OCI-LY1 (cell line): Measurements from ENCODE around the gene SUSD1.

Source experiments
- EZH2 ChIP-seq: fragments of 200-600 bp; sonication (generic), shearing (Covaris generic); IDR thresholded peaks from 2 replicates; pipeline ENCODE4 v1.8.0; 2017; ENCODE audit warnings: borderline replicate concordance, mixed run types, mild to moderate bottlenecking, antibody characterized with exemption, low read length, moderate library complexity, mixed read lengths
- TF ChIP-seq, protein P1 (sequence below): fragments of 200-600 bp; sonication (generic), shearing (Covaris generic); IDR thresholded peaks from 2 replicates; pipeline ENCODE4 v1.5.1; 2017; ENCODE audit warnings: mild to moderate bottlenecking, antibody characterized with exemption, low read length, moderate library complexity, mixed read lengths

DNA sequence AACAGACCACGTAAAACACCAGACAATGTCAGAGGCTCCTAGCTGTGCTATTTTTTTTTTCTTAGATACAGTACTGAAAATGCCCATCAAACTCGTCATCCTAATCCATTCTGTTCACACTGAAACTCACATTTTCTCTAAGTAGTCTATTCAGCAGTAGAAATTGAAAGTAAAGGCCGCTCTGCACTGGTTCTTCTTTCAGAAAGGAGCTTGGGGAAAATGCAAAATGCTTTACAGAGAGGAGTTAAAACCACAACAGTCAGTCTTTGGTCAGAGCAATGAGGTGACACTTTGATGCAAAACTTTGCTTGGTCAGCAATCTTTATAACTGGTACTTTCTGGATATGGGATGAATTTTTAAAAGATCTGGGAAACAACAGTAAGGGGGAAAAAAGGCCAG, 43.8 kb upstream of the SUSD1 start:
- TF ChIP-seq, protein P1, sequence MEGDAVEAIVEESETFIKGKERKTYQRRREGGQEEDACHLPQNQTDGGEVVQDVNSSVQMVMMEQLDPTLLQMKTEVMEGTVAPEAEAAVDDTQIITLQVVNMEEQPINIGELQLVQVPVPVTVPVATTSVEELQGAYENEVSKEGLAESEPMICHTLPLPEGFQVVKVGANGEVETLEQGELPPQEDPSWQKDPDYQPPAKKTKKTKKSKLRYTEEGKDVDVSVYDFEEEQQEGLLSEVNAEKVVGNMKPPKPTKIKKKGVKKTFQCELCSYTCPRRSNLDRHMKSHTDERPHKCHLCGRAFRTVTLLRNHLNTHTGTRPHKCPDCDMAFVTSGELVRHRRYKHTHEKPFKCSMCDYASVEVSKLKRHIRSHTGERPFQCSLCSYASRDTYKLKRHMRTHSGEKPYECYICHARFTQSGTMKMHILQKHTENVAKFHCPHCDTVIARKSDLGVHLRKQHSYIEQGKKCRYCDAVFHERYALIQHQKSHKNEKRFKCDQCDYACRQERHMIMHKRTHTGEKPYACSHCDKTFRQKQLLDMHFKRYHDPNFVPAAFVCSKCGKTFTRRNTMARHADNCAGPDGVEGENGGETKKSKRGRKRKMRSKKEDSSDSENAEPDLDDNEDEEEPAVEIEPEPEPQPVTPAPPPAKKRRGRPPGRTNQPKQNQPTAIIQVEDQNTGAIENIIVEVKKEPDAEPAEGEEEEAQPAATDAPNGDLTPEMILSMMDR, result no peak
- TF ChIP-seq EZH2, result no peak
